Measurements from ENCODE around the gene MAPKAPK2.
"Not testable (repeated sequence)": the region's sequence is repeated elsewhere in the genome, so short reads cannot be mapped to it uniquely, and the experiment has no call there.

The MAPKAPK2 gene

GRCh38 chr1:206765771-206766170 is 81.1 kb downstream of the MAPKAPK2 start:
- H3K27me3 ChIP-seq (ENCODE audit: control insufficient read depth in 1 of 2, insufficient read depth in 2 of 2, low read length in 2 of 2); H3K9me3 ChIP-seq (ENCODE audit: control insufficient read depth in 2 of 2, low read length in 2 of 2); H3K27ac ChIP-seq (ENCODE audit: low read length); H3K4me3 ChIP-seq (ENCODE audit: low read length in 2 of 2); H3K4me1 ChIP-seq (ENCODE audit: control insufficient read depth, insufficient read depth, low read length); H3K9ac ChIP-seq (ENCODE audit: low read length in 2 of 2); H3K36me3 ChIP-seq (ENCODE audit: control insufficient read depth in 2 of 2, insufficient read depth in 2 of 2, low read length in 2 of 2): not testable (repeated sequence)

- Histone ChIP-seq H3K36me3 (ENCODE audit: control insufficient read depth in 2 of 2, insufficient read depth in 2 of 2, low read length in 2 of 2) (no peaks in the 10 kb centered on the region), H3K27me3 (ENCODE audit: control insufficient read depth in 1 of 2, insufficient read depth in 2 of 2, low read length in 2 of 2) (peaks cover 0 to 3% of the 10 kb centered on the region in 2 donors), H3K9me3 (ENCODE audit: control insufficient read depth in 2 of 2, low read length in 2 of 2) (peaks cover 0 to 3% of the 10 kb centered on the region in 2 donors), H3K9ac (ENCODE audit: low read length in 2 of 2) (no peak overlapping the region), H3K4me1 (ENCODE audit: control insufficient read depth, insufficient read depth, low read length) (no peaks in the 10 kb centered on the region), H3K4me3 (ENCODE audit: low read length in 2 of 2) (no peak overlapping the region), H3K27ac (ENCODE audit: low read length) (no peak overlapping the region)
Observed at GRCh38 chr1:206766251-206766856, 81.6 kb downstream of the MAPKAPK2 start.

DNA sequence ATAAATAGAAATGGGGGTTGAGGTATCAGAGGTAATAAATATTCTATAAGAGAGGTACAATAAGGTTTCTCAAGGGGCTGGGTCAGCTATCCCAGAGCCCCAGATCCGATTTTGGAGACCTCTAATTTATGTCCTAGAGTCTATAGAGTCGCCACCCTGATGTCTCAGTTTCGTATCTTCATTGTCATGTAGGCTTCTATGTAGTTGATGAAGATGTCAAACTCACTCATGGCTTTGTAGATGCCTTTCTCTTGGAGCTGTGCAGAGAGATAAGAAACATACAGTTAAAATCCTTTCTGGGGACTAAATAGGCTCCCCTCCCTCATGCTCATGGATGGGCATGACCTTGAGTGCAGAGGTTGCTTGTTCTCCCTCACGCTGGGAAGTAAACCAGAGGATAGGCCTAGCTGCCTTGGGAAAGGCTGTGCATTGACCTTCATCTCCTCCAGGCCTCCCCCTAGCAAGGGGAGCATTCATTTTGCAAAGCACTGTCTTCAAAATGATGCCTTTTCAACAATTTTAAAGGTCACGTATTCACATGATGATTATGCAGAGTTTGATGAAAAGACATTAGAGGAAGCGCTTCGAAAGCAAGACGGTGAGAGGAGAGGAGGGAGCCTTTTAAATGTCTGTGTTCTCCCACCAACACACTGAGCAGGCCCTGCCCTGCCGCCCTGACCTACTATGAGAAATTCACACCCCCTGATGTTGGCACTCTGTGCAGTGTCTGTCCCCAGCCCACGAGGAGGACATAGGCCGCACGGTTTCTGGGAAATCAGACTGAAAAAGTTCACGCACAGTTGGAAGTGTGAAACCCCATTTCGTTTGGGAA is 84.0 kb downstream of the MAPKAPK2 start:
- Histone ChIP-seq H3K27ac (ENCODE audit: low read length) (no peak overlapping the region), H3K4me1 (ENCODE audit: control insufficient read depth, insufficient read depth, low read length) (no peaks in the 10 kb centered on the region), H3K9ac (ENCODE audit: low read length in 2 of 2) (no peak overlapping the region), H3K4me3 (ENCODE audit: low read length in 2 of 2) (no peak overlapping the region), H3K27me3 (ENCODE audit: control insufficient read depth in 1 of 2, insufficient read depth in 2 of 2, low read length in 2 of 2) (peaks cover 0 to under 1% of the 10 kb centered on the region in 2 donors), H3K36me3 (ENCODE audit: control insufficient read depth in 2 of 2, insufficient read depth in 2 of 2, low read length in 2 of 2) (no peaks in the 10 kb centered on the region), H3K9me3 (ENCODE audit: control insufficient read depth in 2 of 2, low read length in 2 of 2) (peaks cover 0 to 3% of the 10 kb centered on the region in 2 donors)

DNA sequence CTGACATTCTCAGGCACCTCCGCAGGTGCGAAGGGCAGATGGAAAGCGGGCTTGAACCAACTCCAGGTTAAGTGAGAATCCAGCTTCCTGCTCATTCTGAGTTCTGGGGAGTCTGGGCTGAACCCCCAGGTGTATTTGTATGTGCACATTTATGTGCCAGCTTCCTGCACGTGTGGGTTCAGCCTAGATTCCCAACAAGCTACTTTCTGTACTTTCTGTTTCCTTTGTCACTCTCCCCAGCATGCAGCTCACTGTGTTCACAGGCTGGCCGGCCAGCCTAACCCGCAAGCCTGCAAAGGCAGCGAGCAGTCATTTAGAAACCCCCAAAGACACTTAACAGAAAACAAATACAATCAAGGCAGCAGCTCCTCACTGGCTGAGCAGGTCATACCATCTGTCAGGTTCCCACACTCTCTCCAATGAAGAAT is 84.6 kb downstream of the MAPKAPK2 start:
- H3K4me3 ChIP-seq (ENCODE audit: low read length in 2 of 2), result no peak overlapping the region
- H3K9me3 ChIP-seq (ENCODE audit: control insufficient read depth in 2 of 2, low read length in 2 of 2), result no peaks in the 10 kb centered on the region
- H3K4me1 ChIP-seq (ENCODE audit: control insufficient read depth, insufficient read depth, low read length), result no peaks in the 10 kb centered on the region
- H3K27ac ChIP-seq (ENCODE audit: low read length), result no peak overlapping the region
- H3K9ac ChIP-seq (ENCODE audit: low read length in 2 of 2), result no peak overlapping the region
- H3K27me3 ChIP-seq (ENCODE audit: control insufficient read depth in 1 of 2, insufficient read depth in 2 of 2, low read length in 2 of 2), result peaks cover 0 to 1% of the 10 kb centered on the region in 2 donors
- no peaks in the 10 kb centered on the region for H3K36me3 ChIP-seq (ENCODE audit: control insufficient read depth in 2 of 2, insufficient read depth in 2 of 2, low read length in 2 of 2)

DNA sequence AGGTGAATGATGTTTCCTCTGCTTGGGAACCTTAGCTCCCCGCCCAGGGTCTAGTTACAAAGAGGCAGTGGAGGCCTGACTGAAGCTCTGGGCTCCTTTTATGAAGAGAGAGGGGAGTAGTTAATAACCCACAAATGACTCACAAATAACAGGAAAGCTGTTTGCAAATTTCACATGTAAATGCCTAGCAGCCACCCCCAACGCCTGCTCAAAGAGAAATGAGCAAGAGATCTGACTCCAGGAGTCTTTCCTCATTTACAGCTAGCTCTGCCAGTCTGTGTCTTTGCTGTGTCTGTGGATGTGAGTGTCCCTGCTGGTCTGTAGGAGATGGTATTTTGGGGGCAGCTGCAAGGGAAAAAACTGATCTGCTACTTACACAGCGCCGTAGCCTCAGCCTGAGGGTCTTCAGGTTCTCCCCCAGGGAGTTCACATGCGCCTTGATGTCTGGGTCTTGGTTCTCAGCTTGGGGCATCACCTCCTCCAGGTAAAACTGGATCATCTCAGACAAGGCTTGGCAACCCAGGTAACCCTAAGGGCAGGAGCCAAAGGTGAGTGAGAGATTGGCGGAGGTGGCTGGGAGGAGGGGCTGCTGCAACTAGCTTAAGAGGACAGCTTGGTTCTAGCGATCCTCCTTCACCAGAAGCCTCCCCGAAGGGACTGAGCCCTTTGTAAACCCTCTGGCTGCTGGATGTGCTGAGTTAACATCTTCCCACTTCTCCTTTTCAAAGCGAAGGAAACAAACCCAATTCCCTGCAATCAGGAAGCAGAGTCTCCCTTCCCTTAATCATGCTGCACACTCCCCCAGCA is 86.0 kb downstream of the MAPKAPK2 start, which contains the start of gene IL19:
Gene IL19 (plus strand): TSS at position 243 of the 807 bp plus-strand sequence. CDS start 65,890 bp downstream, outside the sequence.
- Histone ChIP-seq H3K27me3 (ENCODE audit: control insufficient read depth in 1 of 2, insufficient read depth in 2 of 2, low read length in 2 of 2) (peaks cover 0 to 5% of the 10 kb centered on the region in 2 donors), H3K9me3 (ENCODE audit: control insufficient read depth in 2 of 2, low read length in 2 of 2) (no peaks in the 10 kb centered on the region), H3K4me3 (ENCODE audit: low read length in 2 of 2) (no peak within 1 kb of the TSS), H3K27ac (ENCODE audit: low read length) (no peak within 1 kb of the TSS), H3K9ac (ENCODE audit: low read length in 2 of 2) (no peak within 1 kb of the TSS), H3K4me1 (ENCODE audit: control insufficient read depth, insufficient read depth, low read length) (no peaks in the 10 kb centered on the region), H3K36me3 (ENCODE audit: control insufficient read depth in 2 of 2, insufficient read depth in 2 of 2, low read length in 2 of 2) (no peaks in the 10 kb centered on the region)

GRCh38 chr1:206771338-206771692 is 86.6 kb downstream of the MAPKAPK2 start:
- Histone ChIP-seq H3K9me3 (ENCODE audit: control insufficient read depth in 2 of 2, low read length in 2 of 2) (no peaks in the 10 kb centered on the region), H3K27ac (ENCODE audit: low read length) (no peak overlapping the region), H3K9ac (ENCODE audit: low read length in 2 of 2) (no peak overlapping the region), H3K36me3 (ENCODE audit: control insufficient read depth in 2 of 2, insufficient read depth in 2 of 2, low read length in 2 of 2) (no peaks in the 10 kb centered on the region), H3K4me3 (ENCODE audit: low read length in 2 of 2) (no peak overlapping the region), H3K27me3 (ENCODE audit: control insufficient read depth in 1 of 2, insufficient read depth in 2 of 2, low read length in 2 of 2) (peaks cover 0 to 5% of the 10 kb centered on the region in 2 donors), H3K4me1 (ENCODE audit: control insufficient read depth, insufficient read depth, low read length) (no peaks in the 10 kb centered on the region)

DNA sequence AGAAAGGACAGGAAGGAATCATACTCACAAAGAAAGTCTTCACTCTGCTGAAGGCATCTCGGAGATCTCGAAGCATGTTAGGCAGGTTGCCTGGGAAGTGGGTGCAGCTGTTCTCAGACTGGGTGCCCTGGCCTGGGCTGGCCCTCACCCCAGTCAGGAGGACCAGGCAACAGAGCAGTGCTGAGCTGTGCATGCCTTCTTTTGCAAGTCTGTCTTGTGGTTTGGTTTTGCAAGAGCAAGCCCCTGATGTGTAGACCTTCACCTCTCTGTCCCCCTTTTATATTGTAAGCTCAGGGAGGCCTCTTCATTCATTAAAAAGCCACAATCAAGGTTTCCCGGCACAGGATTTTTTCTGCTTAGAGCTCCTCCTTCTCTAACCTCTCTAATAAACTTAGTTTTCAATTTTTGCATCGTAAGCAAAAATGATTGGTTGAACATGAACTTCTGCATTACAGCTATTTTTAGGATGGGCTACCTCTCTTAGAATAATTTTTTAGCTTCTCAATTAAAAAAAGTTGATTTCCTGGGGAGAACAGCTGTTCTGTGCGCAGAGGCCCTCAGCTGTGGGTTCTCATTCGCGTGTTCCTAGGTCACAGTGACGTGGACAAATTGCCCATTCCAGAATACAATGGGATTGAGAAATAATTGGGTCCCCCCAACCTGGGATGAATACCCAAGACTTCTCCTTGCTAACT is 87.7 kb downstream of the MAPKAPK2 start, which contains the start of gene IL10:
Gene IL10 (minus strand): TSS at position 252 of the 695 bp plus-strand sequence. CDS start 59 bp downstream, at position 193.
- no peaks in the 10 kb centered on the region for H3K4me1 ChIP-seq (ENCODE audit: control insufficient read depth, insufficient read depth, low read length)
- H3K4me3 ChIP-seq (ENCODE audit: low read length in 2 of 2), result no peak within 1 kb of the TSS
- H3K36me3 ChIP-seq (ENCODE audit: control insufficient read depth in 2 of 2, insufficient read depth in 2 of 2, low read length in 2 of 2), result no peaks in the 10 kb centered on the region
- no peak within 1 kb of the TSS for H3K9ac ChIP-seq (ENCODE audit: low read length in 2 of 2)
- H3K9me3 ChIP-seq (ENCODE audit: control insufficient read depth in 2 of 2, low read length in 2 of 2), result no peaks in the 10 kb centered on the region
- H3K27ac ChIP-seq (ENCODE audit: low read length), result no peak within 1 kb of the TSS
- H3K27me3 ChIP-seq (ENCODE audit: control insufficient read depth in 1 of 2, insufficient read depth in 2 of 2, low read length in 2 of 2), result peaks cover 0 to 5% of the 10 kb centered on the region in 2 donors

DNA sequence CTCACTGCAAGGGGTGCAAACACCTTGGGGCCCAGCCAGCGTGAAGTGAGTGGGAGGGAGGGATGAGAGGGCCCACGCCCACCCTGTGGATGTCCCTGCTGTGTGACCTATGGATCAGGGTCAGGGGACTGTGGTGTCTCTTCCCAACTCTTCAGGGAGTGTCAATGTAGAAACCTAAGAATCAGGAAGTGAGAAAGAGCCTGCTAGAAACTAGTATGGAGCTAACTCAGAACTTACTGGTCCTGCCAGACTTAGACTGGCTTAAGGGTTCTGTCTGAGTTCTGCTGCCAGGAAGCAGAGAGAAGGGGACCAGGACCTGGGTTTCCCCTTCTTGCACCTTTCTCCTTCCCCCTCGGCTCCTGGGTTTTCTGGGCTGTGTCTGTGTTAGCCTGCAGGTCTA is 89.4 kb downstream of the MAPKAPK2 start:
- no peak overlapping the region for H3K27ac ChIP-seq (ENCODE audit: low read length)
- no peaks in the 10 kb centered on the region for H3K36me3 ChIP-seq (ENCODE audit: control insufficient read depth in 2 of 2, insufficient read depth in 2 of 2, low read length in 2 of 2)
- H3K4me3 ChIP-seq (ENCODE audit: low read length in 2 of 2), result no peak overlapping the region
- H3K4me1 ChIP-seq (ENCODE audit: control insufficient read depth, insufficient read depth, low read length), result no peaks in the 10 kb centered on the region
- H3K9ac ChIP-seq (ENCODE audit: low read length in 2 of 2), result no peak overlapping the region
- H3K9me3 ChIP-seq (ENCODE audit: control insufficient read depth in 2 of 2, low read length in 2 of 2), result no peaks in the 10 kb centered on the region
- peaks cover 0 to 5% of the 10 kb centered on the region in 2 donors for H3K27me3 ChIP-seq (ENCODE audit: control insufficient read depth in 1 of 2, insufficient read depth in 2 of 2, low read length in 2 of 2)

- no peak overlapping the region for H3K4me3 ChIP-seq (ENCODE audit: low read length in 2 of 2)
- no peak overlapping the region for H3K9ac ChIP-seq (ENCODE audit: low read length in 2 of 2)
- H3K9me3 ChIP-seq (ENCODE audit: control insufficient read depth in 2 of 2, low read length in 2 of 2), result no peaks in the 10 kb centered on the region
- no peaks in the 10 kb centered on the region for H3K36me3 ChIP-seq (ENCODE audit: control insufficient read depth in 2 of 2, insufficient read depth in 2 of 2, low read length in 2 of 2)
- H3K4me1 ChIP-seq (ENCODE audit: control insufficient read depth, insufficient read depth, low read length), result no peaks in the 10 kb centered on the region
- peaks cover 0 to 5% of the 10 kb centered on the region in 2 donors for H3K27me3 ChIP-seq (ENCODE audit: control insufficient read depth in 1 of 2, insufficient read depth in 2 of 2, low read length in 2 of 2)
- no peak overlapping the region for H3K27ac ChIP-seq (ENCODE audit: low read length)
Observed at GRCh38 chr1:206776229-206776628, 91.5 kb downstream of the MAPKAPK2 start.

DNA sequence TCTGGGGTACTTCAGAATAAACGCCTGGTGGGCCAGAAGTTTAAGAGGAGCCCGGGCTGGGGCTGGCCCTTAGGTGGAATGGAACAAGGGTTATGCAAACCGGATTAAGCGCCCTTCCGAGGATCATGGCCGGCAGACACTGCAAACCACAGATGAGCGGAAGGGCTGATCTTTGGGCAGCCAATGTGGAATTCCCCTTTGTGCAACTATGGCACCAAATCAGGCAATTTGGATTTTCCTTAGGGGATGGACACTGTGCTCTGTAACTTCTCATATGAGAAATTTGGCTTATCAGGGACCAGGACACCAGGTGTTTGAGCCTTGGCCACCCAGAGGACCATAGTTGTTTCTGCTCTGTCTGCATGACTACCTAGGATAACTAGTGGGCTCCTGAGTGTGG is 93.3 kb downstream of the MAPKAPK2 start:
- Histone ChIP-seq H3K36me3 (ENCODE audit: control insufficient read depth in 2 of 2, insufficient read depth in 2 of 2, low read length in 2 of 2) (no peaks in the 10 kb centered on the region), H3K27me3 (ENCODE audit: control insufficient read depth in 1 of 2, insufficient read depth in 2 of 2, low read length in 2 of 2) (peaks cover 0 to 5% of the 10 kb centered on the region in 2 donors), H3K4me1 (ENCODE audit: control insufficient read depth, insufficient read depth, low read length) (no peaks in the 10 kb centered on the region), H3K9ac (ENCODE audit: low read length in 2 of 2) (no peak overlapping the region), H3K4me3 (ENCODE audit: low read length in 2 of 2) (no peak overlapping the region), H3K27ac (ENCODE audit: low read length) (no peak overlapping the region), H3K9me3 (ENCODE audit: control insufficient read depth in 2 of 2, low read length in 2 of 2) (no peaks in the 10 kb centered on the region)

Measured in stomach smooth muscle (tissue), 2 donors.